HepG2 (cell line): ENCODE measurements around the gene TNFAIP1. TPM values are rescaled to one million over a fixed set of nuclear protein-coding genes. Genes with fewer than 3 reads are reported as not detected.

Experiments used
- FOXA1 ChIP-seq, 2 experiments: fragments of 450-650 bp in 1 of 2; sonication (generic) in 1 of 2; formaldehyde crosslinking in 1 of 2; IDR thresholded peaks; 2 replicates each; pipeline versions ENCODE4 v1.4.0 to v1.6.1; 2016 to 2020; ENCODE audit warnings: missing genetic modification reagents in 1 of 2
- KDM5B ChIP-seq: sonication (generic); formaldehyde crosslinking; IDR thresholded peaks from 2 replicates; pipeline ENCODE4 v1.4.0; 2020; ENCODE audit warnings: missing genetic modification reagents, mild to moderate bottlenecking, borderline replicate concordance
- NR3C1 ChIP-seq: sonication (generic); formaldehyde crosslinking; IDR thresholded peaks from 2 replicates; pipeline ENCODE4 v1.4.0; 2020; ENCODE audit warnings: missing genetic modification reagents
- RFXAP ChIP-seq: sonication (generic); formaldehyde crosslinking; IDR thresholded peaks from 2 replicates; pipeline ENCODE4 v1.4.0; 2020; ENCODE audit warnings: missing genetic modification reagents, borderline replicate concordance
- SMYD3 ChIP-seq: sonication (generic); formaldehyde crosslinking; IDR thresholded peaks from 2 replicates; pipeline ENCODE4 v1.8.1; 2023; ENCODE audit warnings: mild to moderate bottlenecking, missing genetic modification reagents
- SP5 ChIP-seq: IDR thresholded peaks from 2 replicates; pipeline ENCODE4 v1.6.1; 2016; ENCODE audit warnings: low read depth, borderline replicate concordance
- SRSF9 ChIP-seq: fragments of 200-400 bp; formaldehyde crosslinking; IDR thresholded peaks from 2 replicates; pipeline ENCODE4 v1.6.1; 2018; ENCODE audit warnings: borderline replicate concordance, mild to moderate bottlenecking, low read depth, low read length; ENCODE audit not compliant: insufficient read depth, poor library complexity, severe bottlenecking
- ZBTB42 ChIP-seq: sonication (generic); formaldehyde crosslinking; IDR thresholded peaks from 2 replicates; pipeline ENCODE4 v1.5.0; 2020; ENCODE audit warnings: mild to moderate bottlenecking, missing genetic modification reagents
- polyA plus RNA-seq, 8 experiments: library from polyadenylated mRNA; depleted of rRNA in 3 of 8; stranded (reverse) in 7 of 8; unstranded in 1 of 8; fragments of >200 nt; fragmentation: Illumina TruSeq in 4 of 8; extraction: Trizol in 4 of 8; gene quantifications; 2 replicates each; pipeline versions ENCODE4 v1.2.1 to v1.2.3, GENCODE V29; 2011 to 2016; ENCODE audit warnings: low read depth in 4 of 8, missing spikeins in 1 of 8, mixed read lengths in 1 of 8; ENCODE audit not compliant: insufficient read depth in 1 of 8
- total RNA-seq, 5 experiments: library from RNA; depleted of rRNA; stranded (reverse); fragments of >200 nt; fragmentation: Illumina TruSeq; extraction: Trizol; gene quantifications; 2 replicates each; pipeline ENCODE4 v1.2.3, GENCODE V29; 2016; ENCODE audit warnings: low read depth in 1 of 5
- TF ChIP-seq, protein P1 (sequence below): sonication (generic); formaldehyde crosslinking; IDR thresholded peaks from 2 replicates; pipeline ENCODE4 v1.4.0; 2020; ENCODE audit warnings: missing genetic modification reagents, borderline replicate concordance
- TF ChIP-seq, protein P2 (sequence below): sonication (generic); formaldehyde crosslinking; IDR thresholded peaks from 2 replicates; pipeline ENCODE4 v1.4.0; 2020; ENCODE audit warnings: mild to moderate bottlenecking, missing genetic modification reagents, borderline replicate concordance
- TF ChIP-seq, protein P3 (sequence below): sonication (generic); formaldehyde crosslinking; IDR thresholded peaks from 2 replicates; pipeline ENCODE4 v1.5.1; 2020; ENCODE audit warnings: mild to moderate bottlenecking, moderate library complexity, missing genetic modification reagents
- TF ChIP-seq, protein P4 (sequence below): sonication (generic); formaldehyde crosslinking; IDR thresholded peaks from 2 replicates; pipeline ENCODE4 v1.4.0; 2020; ENCODE audit warnings: missing genetic modification reagents
- TF ChIP-seq, protein P5 (sequence below): fragments of 450-650 bp; IDR thresholded peaks from 2 replicates; pipeline ENCODE4 v1.6.1; 2016

Gene TNFAIP1
- total and polyA plus RNA-seq, 2 of the 13 experiments (the other 11 are each of a cell fraction or from before 2014, with no cell fraction given), result 17.5 to 40.6 TPM

DNA sequence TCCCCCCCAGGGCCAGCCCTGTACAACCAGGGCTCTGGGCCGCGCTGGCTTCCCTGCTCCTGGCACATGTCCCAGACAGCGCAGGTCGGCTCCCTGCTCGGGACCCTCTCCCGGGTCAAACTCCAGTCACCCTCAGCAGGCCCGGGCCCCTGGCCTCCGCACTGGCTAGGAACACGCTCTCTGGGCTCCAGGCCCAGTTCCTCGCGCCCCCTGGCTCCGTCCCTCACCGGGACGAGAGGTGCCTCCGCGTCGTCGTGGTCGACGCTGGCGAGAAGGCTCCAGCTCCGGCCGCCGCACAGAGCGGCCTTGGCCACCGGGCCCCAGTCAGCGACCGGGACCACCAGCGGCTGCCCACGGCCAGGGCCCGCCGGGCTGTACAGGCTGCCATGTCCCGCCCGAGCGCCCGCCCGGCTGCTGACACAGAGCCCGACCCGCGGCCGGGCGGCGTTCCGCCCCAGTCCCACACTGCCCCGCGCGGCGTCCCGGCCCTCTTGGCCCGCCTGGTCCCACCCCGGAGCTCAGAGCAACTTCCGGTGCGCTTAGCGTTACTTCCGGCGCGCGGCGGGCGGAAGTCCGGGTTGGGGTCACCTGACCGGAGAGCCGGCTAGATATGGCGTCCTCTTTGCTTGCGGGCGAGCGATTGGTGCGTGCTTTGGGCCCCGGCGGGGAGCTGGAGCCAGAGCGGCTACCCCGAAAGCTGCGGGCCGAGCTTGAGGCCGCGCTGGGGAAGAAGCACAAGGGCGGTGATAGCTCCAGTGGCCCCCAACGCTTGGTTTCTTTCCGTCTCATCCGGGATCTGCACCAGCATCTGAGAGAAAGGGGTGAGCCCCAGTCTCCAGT is 21.7 kb downstream of the TNFAIP1 start, which contains the start of gene POLDIP2 (continued):
- TF ChIP-seq, protein P1, sequence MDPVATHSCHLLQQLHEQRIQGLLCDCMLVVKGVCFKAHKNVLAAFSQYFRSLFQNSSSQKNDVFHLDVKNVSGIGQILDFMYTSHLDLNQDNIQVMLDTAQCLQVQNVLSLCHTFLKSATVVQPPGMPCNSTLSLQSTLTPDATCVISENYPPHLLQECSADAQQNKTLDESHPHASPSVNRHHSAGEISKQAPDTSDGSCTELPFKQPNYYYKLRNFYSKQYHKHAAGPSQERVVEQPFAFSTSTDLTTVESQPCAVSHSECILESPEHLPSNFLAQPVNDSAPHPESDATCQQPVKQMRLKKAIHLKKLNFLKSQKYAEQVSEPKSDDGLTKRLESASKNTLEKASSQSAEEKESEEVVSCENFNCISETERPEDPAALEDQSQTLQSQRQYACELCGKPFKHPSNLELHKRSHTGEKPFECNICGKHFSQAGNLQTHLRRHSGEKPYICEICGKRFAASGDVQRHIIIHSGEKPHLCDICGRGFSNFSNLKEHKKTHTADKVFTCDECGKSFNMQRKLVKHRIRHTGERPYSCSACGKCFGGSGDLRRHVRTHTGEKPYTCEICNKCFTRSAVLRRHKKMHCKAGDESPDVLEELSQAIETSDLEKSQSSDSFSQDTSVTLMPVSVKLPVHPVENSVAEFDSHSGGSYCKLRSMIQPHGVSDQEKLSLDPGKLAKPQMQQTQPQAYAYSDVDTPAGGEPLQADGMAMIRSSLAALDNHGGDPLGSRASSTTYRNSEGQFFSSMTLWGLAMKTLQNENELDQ (CRISPR knock-in tag), result no peak
- TF ChIP-seq, protein P2, sequence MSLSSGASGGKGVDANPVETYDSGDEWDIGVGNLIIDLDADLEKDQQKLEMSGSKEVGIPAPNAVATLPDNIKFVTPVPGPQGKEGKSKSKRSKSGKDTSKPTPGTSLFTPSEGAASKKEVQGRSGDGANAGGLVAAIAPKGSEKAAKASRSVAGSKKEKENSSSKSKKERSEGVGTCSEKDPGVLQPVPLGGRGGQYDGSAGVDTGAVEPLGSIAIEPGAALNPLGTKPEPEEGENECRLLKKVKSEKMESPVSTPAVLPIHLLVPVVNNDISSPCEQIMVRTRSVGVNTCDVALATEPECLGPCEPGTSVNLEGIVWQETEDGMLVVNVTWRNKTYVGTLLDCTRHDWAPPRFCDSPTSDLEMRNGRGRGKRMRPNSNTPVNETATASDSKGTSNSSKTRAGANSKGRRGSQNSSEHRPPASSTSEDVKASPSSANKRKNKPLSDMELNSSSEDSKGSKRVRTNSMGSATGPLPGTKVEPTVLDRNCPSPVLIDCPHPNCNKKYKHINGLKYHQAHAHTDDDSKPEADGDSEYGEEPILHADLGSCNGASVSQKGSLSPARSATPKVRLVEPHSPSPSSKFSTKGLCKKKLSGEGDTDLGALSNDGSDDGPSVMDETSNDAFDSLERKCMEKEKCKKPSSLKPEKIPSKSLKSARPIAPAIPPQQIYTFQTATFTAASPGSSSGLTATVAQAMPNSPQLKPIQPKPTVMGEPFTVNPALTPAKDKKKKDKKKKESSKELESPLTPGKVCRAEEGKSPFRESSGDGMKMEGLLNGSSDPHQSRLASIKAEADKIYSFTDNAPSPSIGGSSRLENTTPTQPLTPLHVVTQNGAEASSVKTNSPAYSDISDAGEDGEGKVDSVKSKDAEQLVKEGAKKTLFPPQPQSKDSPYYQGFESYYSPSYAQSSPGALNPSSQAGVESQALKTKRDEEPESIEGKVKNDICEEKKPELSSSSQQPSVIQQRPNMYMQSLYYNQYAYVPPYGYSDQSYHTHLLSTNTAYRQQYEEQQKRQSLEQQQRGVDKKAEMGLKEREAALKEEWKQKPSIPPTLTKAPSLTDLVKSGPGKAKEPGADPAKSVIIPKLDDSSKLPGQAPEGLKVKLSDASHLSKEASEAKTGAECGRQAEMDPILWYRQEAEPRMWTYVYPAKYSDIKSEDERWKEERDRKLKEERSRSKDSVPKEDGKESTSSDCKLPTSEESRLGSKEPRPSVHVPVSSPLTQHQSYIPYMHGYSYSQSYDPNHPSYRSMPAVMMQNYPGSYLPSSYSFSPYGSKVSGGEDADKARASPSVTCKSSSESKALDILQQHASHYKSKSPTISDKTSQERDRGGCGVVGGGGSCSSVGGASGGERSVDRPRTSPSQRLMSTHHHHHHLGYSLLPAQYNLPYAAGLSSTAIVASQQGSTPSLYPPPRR (CRISPR knock-in tag), result peak; percentile 54; the same call in 1 of the 2 replicates
- no peak for TF ChIP-seq FOXA1 (IDR thresholded peaks at IDR 0.05)
- TF ChIP-seq FOXA1 (CRISPR knock-in tag; IDR thresholded peaks at IDR 0.05), result peak; percentile 53
- no peak for TF ChIP-seq SRSF9
- TF ChIP-seq SMYD3 (CRISPR knock-in tag), result peak; percentile 92
- TF ChIP-seq, protein P3, sequence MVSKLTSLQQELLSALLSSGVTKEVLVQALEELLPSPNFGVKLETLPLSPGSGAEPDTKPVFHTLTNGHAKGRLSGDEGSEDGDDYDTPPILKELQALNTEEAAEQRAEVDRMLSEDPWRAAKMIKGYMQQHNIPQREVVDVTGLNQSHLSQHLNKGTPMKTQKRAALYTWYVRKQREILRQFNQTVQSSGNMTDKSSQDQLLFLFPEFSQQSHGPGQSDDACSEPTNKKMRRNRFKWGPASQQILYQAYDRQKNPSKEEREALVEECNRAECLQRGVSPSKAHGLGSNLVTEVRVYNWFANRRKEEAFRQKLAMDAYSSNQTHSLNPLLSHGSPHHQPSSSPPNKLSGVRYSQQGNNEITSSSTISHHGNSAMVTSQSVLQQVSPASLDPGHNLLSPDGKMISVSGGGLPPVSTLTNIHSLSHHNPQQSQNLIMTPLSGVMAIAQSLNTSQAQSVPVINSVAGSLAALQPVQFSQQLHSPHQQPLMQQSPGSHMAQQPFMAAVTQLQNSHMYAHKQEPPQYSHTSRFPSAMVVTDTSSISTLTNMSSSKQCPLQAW (CRISPR knock-in tag), result peak; percentile 66; the same call in 1 of the 2 replicates
- TF ChIP-seq, protein P4, sequence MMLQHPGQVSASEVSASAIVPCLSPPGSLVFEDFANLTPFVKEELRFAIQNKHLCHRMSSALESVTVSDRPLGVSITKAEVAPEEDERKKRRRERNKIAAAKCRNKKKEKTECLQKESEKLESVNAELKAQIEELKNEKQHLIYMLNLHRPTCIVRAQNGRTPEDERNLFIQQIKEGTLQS (CRISPR knock-in tag), result no peak
- no peak for TF ChIP-seq ZBTB42 (CRISPR knock-in tag)
- TF ChIP-seq, protein P5, sequence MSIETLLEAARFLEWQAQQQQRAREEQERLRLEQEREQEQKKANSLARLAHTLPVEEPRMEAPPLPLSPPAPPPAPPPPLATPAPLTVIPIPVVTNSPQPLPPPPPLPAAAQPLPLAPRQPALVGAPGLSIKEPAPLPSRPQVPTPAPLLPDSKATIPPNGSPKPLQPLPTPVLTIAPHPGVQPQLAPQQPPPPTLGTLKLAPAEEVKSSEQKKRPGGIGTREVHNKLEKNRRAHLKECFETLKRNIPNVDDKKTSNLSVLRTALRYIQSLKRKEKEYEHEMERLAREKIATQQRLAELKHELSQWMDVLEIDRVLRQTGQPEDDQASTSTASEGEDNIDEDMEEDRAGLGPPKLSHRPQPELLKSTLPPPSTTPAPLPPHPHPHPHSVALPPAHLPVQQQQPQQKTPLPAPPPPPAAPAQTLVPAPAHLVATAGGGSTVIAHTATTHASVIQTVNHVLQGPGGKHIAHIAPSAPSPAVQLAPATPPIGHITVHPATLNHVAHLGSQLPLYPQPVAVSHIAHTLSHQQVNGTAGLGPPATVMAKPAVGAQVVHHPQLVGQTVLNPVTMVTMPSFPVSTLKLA, result no peak
- no peak for TF ChIP-seq NR3C1 (CRISPR knock-in tag)
- TF ChIP-seq RFXAP (CRISPR knock-in tag), result peak; percentile 56; the same call in 1 of the 2 replicates
- TF ChIP-seq KDM5B (CRISPR knock-in tag), result peak; percentile 87; the same call in 1 of the 2 replicates
- no peak for TF ChIP-seq SP5 (CRISPR knock-in tag)
